Measurements from ENCODE around the gene EGLN3. TPM values are rescaled to one million over a fixed set of nuclear protein-coding genes. Genes with fewer than 3 reads are reported as not detected.
"Not testable (repeated sequence)": the region's sequence is repeated elsewhere in the genome, so short reads cannot be mapped to it uniquely, and the experiment has no call there.

Gene EGLN3
- total and polyA plus RNA-seq, 2 donors from 2014 or later: 19.6 to 22.5 TPM

GRCh38 chr14:33927944-33928343 lies 22.9 kb downstream of the EGLN3 start:
- Histone ChIP-seq H3K27me3 (ENCODE audit: control insufficient read depth, insufficient read depth, low read length) (no peaks in the 10 kb centered on the region), H3K4me3 (ENCODE audit: low read length in 3 of 3) (no peak overlapping the region), H3K9me3 (ENCODE audit: control insufficient read depth in 2 of 3, insufficient read depth in 1 of 3, low read length in 3 of 3) (no peaks in the 10 kb centered on the region), H3K27ac (ENCODE audit: low read depth in 2 of 2, low read length in 2 of 2) (no peak overlapping the region), H3K9ac (ENCODE audit: low read length in 3 of 3) (no peak overlapping the region), H3K36me3 (ENCODE audit: control insufficient read depth in 2 of 3, insufficient read depth in 3 of 3, low read length in 3 of 3) (no peaks in the 10 kb centered on the region), H3K4me1 (ENCODE audit: control insufficient read depth in 2 of 3, insufficient read depth in 2 of 3, low read depth in 1 of 3, low read length in 3 of 3) (peaks cover 0 to 1% (median 0%) of the 10 kb centered on the region in 3 donors)
- no peak for TF ChIP-seq CTCF (IDR thresholded peaks at IDR 0.05; ENCODE audit: borderline replicate concordance, extremely low read depth, insufficient read depth)
- DNase-seq (peak in 1 of 5 donors; percentile 22), FAIRE-seq (no peak)
- intact Hi-C loops (cut with DNase I): no loop called here

GRCh38 chr14:33926967-33927366 lies 23.9 kb downstream of the EGLN3 start:
- H3K4me1 ChIP-seq (ENCODE audit: control insufficient read depth in 2 of 3, insufficient read depth in 2 of 3, low read depth in 1 of 3, low read length in 3 of 3); H3K36me3 ChIP-seq (ENCODE audit: control insufficient read depth in 2 of 3, insufficient read depth in 3 of 3, low read length in 3 of 3); H3K27ac ChIP-seq (ENCODE audit: low read depth in 2 of 2, low read length in 2 of 2); DNase-seq; H3K9ac ChIP-seq (ENCODE audit: low read length in 3 of 3); H3K9me3 ChIP-seq (ENCODE audit: control insufficient read depth in 2 of 3, insufficient read depth in 1 of 3, low read length in 3 of 3); FAIRE-seq; H3K27me3 ChIP-seq (ENCODE audit: control insufficient read depth, insufficient read depth, low read length); H3K4me3 ChIP-seq (ENCODE audit: low read length in 3 of 3); intact Hi-C loops (cut with DNase I): not testable (repeated sequence)

- no peak overlapping the region for H3K27ac ChIP-seq (ENCODE audit: low read depth in 2 of 2, low read length in 2 of 2)
- H3K36me3 ChIP-seq (ENCODE audit: control insufficient read depth in 2 of 3, insufficient read depth in 3 of 3, low read length in 3 of 3): no peaks in the 10 kb centered on the region
Observed at GRCh38 chr14:33925946-33926345, 24.9 kb downstream of the EGLN3 start.

GRCh38 chr14:33925235-33925634 lies 25.6 kb downstream of the EGLN3 start:
- H3K9me3 ChIP-seq (ENCODE audit: control insufficient read depth in 2 of 3, insufficient read depth in 1 of 3, low read length in 3 of 3): no peaks in the 10 kb centered on the region
- H3K36me3 ChIP-seq (ENCODE audit: control insufficient read depth in 2 of 3, insufficient read depth in 3 of 3, low read length in 3 of 3): no peaks in the 10 kb centered on the region
- FAIRE-seq (no peak), DNase-seq (no peak)
- no peaks in the 10 kb centered on the region for H3K4me1 ChIP-seq (ENCODE audit: control insufficient read depth in 2 of 3, insufficient read depth in 2 of 3, low read depth in 1 of 3, low read length in 3 of 3)
- intact Hi-C loops (cut with DNase I): no loop called here
- no peak for TF ChIP-seq CTCF (IDR thresholded peaks at IDR 0.05; ENCODE audit: borderline replicate concordance, extremely low read depth, insufficient read depth)
- no peaks in the 10 kb centered on the region for H3K27me3 ChIP-seq (ENCODE audit: control insufficient read depth, insufficient read depth, low read length)
- no peak overlapping the region for H3K27ac ChIP-seq (ENCODE audit: low read depth in 2 of 2, low read length in 2 of 2)
- no peak overlapping the region for H3K9ac ChIP-seq (ENCODE audit: low read length in 3 of 3)
- no peak overlapping the region for H3K4me3 ChIP-seq (ENCODE audit: low read length in 3 of 3)

More at GRCh38 chr14:33925946-33926345, 24.9 kb downstream of the EGLN3 start:
- TF ChIP-seq CTCF (IDR thresholded peaks at IDR 0.05; ENCODE audit: borderline replicate concordance, extremely low read depth, insufficient read depth): no peak
- no peak for FAIRE-seq
- H3K9me3 ChIP-seq (ENCODE audit: control insufficient read depth in 2 of 3, insufficient read depth in 1 of 3, low read length in 3 of 3): no peaks in the 10 kb centered on the region
- no peaks in the 10 kb centered on the region for H3K4me1 ChIP-seq (ENCODE audit: control insufficient read depth in 2 of 3, insufficient read depth in 2 of 3, low read depth in 1 of 3, low read length in 3 of 3)
- no peak for DNase-seq
- intact Hi-C loops (cut with DNase I): no loop called here
- no peaks in the 10 kb centered on the region for H3K27me3 ChIP-seq (ENCODE audit: control insufficient read depth, insufficient read depth, low read length)
- no peak overlapping the region for H3K9ac ChIP-seq (ENCODE audit: low read length in 3 of 3)
- H3K4me3 ChIP-seq (ENCODE audit: low read length in 3 of 3): no peak overlapping the region
